SK-N-SH treated with all-trans-retinoic acid at 6 μM for 48 hours (cell line): Measurements from ENCODE around the gene GLRX5.

Source experiments
- ARNTL ChIP-seq: fragments of 450-650 bp; formaldehyde crosslinking; IDR thresholded peaks from 2 replicates; pipeline ENCODE4 v1.5.0; 2020; ENCODE audit warnings: low read depth, mild to moderate bottlenecking, moderate library complexity, borderline replicate concordance
- CSDC2 ChIP-seq: fragments of 250-450 bp; sonication (Bioruptor Pico); IDR thresholded peaks from 2 replicates; pipeline ENCODE4 v1.5.0; 2020; ENCODE audit warnings: mild to moderate bottlenecking, moderate library complexity
- ESRRG ChIP-seq: fragments of 250-450 bp; sonication (Bioruptor Pico); IDR thresholded peaks from 2 replicates; pipeline ENCODE4 v1.6.1; 2021; ENCODE audit warnings: mild to moderate bottlenecking
- PATZ1 ChIP-seq: fragments of 250-450 bp; sonication (Bioruptor Pico); IDR thresholded peaks from 2 replicates; pipeline ENCODE4 v1.8.0; 2020; ENCODE audit warnings: mild to moderate bottlenecking, moderate library complexity, borderline replicate concordance
- PPARA ChIP-seq: fragments of 250-450 bp; sonication (Bioruptor Pico); IDR thresholded peaks from 2 replicates; pipeline ENCODE4 v1.5.0; 2020; ENCODE audit warnings: mild to moderate bottlenecking, borderline replicate concordance
- RARB ChIP-seq: fragments of 250-450 bp; sonication (Bioruptor Pico); IDR thresholded peaks from 2 replicates; pipeline ENCODE4 v1.8.0; 2021; ENCODE audit warnings: mild to moderate bottlenecking, moderate library complexity
- TOX ChIP-seq: fragments of 250-450 bp; sonication (Bioruptor Pico); IDR thresholded peaks from 2 replicates; pipeline ENCODE4 v1.8.0; 2021; ENCODE audit warnings: mild to moderate bottlenecking, moderate library complexity, borderline replicate concordance
- ZC3H10 ChIP-seq: fragments of 250-450 bp; sonication (Bioruptor Pico); IDR thresholded peaks from 2 replicates; pipeline ENCODE4 v1.5.1; 2021; ENCODE audit warnings: mild to moderate bottlenecking, moderate library complexity

- TF ChIP-seq ESRRG (CRISPR knock-in tag) (no peak), PPARA (CRISPR knock-in tag) (no peak), ZC3H10 (CRISPR knock-in tag) (no peak), CSDC2 (CRISPR knock-in tag) (no peak), RARB (CRISPR knock-in tag) (no peak), PATZ1 (CRISPR knock-in tag) (no peak), TOX (CRISPR knock-in tag) (no peak), ARNTL (CRISPR knock-in tag) (no peak)
Measured at GRCh38 chr14:95494456-95494855, 40.4 kb upstream of the GLRX5 start.
